Endometrium (tissue), 2 donors: ENCODE measurements around the gene AUTS2.
"Not testable (repeated sequence)": the region's sequence is repeated elsewhere in the genome, so short reads cannot be mapped to it uniquely, and the experiment has no call there.

Experiments
- FAIRE-seq: peaks from 2 replicates; lab custom pipeline; 2012; peaks lifted over from hg19 to GRCh38; lab: Jason Lieb, UNC
- donor health status: control.
- donor health status: control.

The AUTS2 gene

GRCh38 chr7:70812511-70812910 lies 1214.2 kb downstream of the AUTS2 start:
- no peak for FAIRE-seq

GRCh38 chr7:70822490-70822889 lies 1224.2 kb downstream of the AUTS2 start:
- not testable (repeated sequence) for FAIRE-seq

DNA sequence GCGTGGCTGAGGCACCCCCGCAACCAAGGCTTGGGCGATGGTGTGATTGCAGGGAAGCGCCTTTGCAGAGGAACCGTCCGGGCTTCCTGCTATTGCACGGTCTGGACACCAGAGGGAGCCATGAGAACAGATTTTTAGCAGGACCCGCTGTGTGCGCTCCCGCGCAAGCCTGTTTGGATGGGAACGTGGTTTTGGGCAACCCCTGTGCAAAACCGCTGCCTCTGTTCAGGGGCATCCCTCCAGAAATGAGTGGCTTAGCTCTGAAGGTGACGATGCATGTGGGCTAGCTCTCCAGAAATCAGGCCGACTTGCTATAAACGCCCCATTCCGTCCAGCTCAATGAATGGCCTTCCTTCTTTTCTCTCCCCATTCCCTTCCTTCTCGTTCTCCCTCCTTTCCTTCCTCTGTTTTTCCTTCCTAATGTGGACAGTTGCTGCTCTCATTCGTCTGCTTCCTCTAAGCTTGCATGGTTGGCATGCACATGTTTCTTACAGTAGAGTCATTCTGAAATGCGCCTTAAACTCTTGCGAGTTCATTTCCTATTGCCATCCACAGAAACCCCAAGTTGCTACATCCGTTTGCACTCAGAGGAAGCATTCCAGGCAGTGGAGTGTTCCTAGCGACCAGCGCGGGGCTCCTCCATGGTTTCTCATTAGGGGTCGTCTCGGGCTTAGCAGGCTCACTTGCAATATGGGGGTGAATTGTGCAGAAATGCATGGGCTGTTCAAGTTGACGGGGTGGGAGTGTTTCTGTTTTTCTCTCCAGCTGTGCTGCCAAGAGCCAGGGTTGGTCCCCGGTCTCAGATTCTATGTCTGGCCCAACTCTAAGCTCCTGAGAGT lies 1231.2 kb downstream of the AUTS2 start:
- FAIRE-seq = no peak

GRCh38 chr7:70830060-70830395 lies 1231.8 kb downstream of the AUTS2 start:
- no peak for FAIRE-seq

DNA sequence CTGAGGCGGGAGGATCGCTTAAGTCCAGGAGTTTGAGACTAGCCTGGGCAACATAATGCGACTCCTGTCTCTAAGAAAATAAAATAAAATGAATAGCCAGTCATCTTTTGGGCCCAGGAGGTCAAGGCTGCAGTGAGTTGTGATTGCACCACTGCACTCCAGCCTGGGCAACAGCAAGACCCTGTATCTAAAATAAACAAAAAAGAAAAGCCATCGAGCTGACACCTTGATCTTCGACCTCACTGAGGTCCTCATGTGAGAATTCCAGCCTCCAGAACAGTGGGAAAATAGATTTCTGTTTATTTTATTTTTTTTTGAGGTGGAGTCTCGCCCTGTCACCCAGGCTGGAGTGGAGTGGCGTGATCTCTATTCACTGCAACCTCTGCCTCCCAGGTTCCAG lies 1232.2 kb downstream of the AUTS2 start:
- no peak for FAIRE-seq

- no peak for FAIRE-seq
Observed at GRCh38 chr7:70833726-70834125, 1235.5 kb downstream of the AUTS2 start.

- no peak for FAIRE-seq
Observed at GRCh38 chr7:70834424-70834823, 1236.1 kb downstream of the AUTS2 start.

DNA sequence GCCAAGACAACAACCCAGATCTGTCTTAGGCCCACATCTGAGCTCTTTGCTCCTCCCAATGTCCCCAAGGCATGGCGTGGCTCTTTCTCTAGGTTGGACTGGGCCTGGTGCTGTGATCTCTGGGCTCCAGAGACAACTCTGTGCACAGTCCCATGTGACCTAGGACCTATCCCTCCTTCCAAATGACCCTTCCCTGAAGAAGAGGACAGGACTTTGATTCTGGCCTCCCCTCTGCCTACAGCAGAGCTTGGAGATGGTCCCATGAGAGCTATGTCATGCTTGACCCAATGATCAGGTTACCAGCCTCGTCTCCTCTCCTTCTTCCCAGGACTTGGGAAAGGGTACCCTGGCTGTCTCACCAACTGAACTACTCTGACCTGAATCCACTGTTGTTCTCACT lies 1237.4 kb downstream of the AUTS2 start:
- FAIRE-seq = no peak

- FAIRE-seq = no peak
Observed at GRCh38 chr7:70836279-70836678, 1238.0 kb downstream of the AUTS2 start.

DNA sequence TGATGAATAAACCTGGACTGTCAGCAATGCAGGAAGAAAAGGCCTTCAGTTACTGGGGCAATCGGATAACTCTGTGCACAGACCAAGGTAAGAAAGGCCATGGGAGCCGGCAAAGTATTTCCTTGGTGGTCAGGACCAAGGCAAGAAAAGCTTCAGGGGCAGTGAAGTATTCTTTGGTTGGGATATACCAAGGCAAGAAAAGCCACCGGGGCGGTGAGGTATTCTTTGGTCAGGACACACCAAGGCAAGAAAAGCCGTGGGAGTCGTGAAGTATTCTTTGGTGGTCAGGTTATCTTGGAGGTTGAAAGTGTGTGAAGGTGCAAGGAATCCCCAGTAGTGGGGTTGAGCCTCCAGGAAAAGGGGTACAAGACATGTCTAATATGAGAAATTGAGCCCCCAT lies 1238.7 kb downstream of the AUTS2 start:
- FAIRE-seq = no peak

DNA sequence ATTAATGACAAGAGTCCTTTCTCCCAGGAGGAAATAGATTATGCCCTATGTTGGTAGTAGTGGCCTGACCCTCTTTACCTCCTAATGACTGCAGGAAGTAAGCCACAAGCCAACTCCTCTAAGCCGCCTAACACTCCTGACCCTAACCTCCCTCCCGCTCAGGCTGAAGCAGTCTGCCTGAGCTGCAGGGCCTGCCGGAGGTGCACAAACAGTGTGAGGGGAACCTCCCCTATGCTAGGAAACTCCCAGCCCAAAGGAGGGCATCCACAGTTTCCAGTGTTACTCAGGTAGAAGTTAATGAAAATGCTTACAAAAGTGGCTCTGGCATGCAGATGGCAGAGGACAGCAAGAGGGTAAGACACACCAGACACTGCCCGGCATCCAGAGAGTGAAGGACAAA lies 1239.3 kb downstream of the AUTS2 start:
- FAIRE-seq = no peak

DNA sequence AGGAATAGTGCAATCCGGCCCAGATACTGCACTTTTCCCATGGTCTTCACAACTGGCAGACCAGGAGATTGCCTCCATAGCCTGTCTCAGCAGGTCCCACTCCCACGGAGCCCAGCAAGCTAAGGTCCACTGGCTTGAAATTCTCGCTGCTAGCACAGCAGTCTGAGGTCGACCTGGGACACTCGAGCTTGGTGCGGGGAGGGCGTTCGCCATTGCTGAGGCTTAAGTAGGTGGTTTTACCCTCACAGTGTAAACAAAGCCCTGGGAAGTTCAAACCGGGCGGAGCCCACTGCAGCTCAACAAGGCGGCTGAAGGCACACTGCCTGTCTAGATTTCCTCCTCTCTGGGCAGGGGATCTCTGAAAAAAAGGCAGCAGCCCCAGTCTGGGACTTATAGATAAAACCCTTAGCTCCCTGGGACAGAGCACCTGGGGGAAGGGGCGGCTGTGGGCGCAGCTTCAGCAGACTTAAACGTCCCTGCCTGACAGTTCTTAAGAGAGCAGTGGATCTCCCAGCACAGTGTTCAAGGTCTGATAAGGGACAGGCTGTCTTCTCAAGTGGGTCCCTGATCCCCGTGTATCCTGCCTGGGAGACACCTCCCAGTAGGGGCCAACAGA lies 1240.1 kb downstream of the AUTS2 start:
- FAIRE-seq = no peak
